GM18505 (cell line): ENCODE measurements around the gene ARHGEF7.

Experiments
- ATAC-seq: cut with Tn5 transposase; IDR thresholded peaks from one replicate; pipeline ENCODE4 v1.9.1; 2021; ENCODE audit not compliant: unreplicated experiment
- POLR2A ChIP-seq: IDR thresholded peaks from 4 replicates; pipeline ENCODE4 v1.6.1; 2011; ENCODE audit warnings: borderline replicate concordance; ENCODE audit not compliant: insufficient read depth, insufficient read length; ENCODE audit errors: extremely low read depth

The ARHGEF7 gene

GRCh38 chr13:111156421-111156820 is 41.3 kb downstream of the ARHGEF7 start:
- no peak for ATAC-seq

GRCh38 chr13:111158136-111158805 is 43.2 kb downstream of the ARHGEF7 start:
- no peak for TF ChIP-seq POLR2A
- ATAC-seq, result no peak

More at GRCh38 chr13:111156421-111156820, 41.3 kb downstream of the ARHGEF7 start:
- no peak for TF ChIP-seq POLR2A

DNA sequence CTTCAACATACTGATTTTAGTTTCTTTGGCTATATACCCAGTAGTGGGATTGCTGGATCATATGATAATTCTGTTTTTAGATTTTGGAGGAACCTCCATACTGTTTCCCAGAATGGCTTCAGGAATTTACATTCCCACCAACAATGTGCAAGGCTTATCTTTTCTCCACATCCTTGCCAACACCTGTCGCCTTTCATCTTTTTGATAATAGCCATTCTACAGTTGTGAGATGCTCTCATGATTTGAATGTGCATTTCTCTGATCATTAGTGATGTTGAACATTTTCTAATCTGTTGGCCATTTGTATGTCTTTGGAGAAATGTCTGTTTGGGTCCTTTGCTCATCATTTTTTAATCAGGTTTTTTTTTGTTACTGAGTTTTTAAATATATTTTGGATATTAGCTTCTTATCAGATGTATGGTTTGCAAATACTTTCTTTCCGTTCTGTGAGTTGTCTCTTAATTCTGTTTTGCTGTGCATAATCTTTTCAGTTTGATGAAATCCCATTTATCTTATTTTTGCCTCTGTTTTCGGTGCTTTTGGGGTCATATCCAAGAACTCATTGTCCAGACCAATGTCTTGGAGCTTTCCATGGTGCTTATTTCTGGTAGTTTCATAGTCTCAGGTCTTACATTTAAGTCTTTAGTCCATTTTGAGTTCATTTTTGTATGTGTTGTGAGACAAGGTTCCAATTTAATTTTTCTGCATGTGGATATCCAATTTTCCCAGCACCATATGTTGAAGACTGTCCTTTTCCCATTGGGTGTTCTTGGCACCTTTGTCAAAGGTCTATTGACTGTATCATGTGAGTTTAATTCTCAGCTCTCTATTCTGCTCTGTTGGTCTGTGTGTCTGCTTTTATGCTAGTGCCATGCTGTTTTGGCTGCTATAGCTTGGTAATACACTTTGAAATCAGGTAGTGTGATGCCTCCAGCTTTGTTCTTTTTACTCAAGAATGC is 44.5 kb downstream of the ARHGEF7 start:
- no peak for ATAC-seq
- no peak for TF ChIP-seq POLR2A

GRCh38 chr13:111160648-111161047 is 45.5 kb downstream of the ARHGEF7 start:
- ATAC-seq, result no peak
- no peak for TF ChIP-seq POLR2A

GRCh38 chr13:111161601-111162600 is 46.8 kb downstream of the ARHGEF7 start:
- ATAC-seq, result peak; percentile 35
- TF ChIP-seq POLR2A, result no peak

- ATAC-seq, result peak; percentile 43
- peak; percentile 25 for TF ChIP-seq POLR2A
These were observed 50.3 kb downstream of the ARHGEF7 start for GRCh38 chr13:111165241-111166010.

DNA sequence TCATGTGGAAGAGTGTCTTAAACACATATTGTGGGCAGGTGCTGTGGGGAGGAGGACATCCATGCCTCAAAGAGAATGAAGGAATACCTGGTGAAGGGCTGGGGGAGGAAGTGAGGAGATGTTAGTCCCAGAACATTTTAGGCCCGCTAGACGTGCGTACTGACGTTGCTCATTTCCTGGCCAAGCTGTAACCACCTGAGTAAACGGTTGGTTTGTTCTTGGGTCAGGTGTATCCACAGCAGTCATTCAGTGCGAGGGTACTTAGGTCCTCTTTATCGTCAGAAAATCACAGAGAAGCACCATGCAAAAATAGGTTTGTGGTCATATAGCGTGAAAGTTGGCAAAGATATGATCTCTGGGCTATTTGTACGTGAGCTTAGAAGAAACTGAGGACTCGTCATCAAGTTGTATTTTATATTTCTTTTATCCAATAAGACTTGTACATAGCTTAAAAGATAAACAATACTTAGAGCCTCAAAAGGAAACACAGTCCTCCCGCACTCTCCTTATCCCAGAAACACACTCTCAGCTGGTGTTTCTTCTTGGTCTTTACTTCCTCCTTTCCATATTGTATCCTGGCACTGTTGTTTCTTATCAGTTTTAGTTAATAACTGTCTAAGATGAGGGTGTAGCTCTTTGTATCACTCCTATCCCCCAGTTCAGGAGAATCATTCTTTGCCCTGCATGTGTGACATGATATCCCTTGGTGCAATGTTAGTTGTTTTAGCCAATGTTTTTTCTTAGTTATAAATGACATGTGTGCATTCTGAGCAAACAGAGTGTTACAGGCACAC is 52.0 kb downstream of the ARHGEF7 start:
- TF ChIP-seq POLR2A, result no peak
- peak; percentile 43 for ATAC-seq

DNA sequence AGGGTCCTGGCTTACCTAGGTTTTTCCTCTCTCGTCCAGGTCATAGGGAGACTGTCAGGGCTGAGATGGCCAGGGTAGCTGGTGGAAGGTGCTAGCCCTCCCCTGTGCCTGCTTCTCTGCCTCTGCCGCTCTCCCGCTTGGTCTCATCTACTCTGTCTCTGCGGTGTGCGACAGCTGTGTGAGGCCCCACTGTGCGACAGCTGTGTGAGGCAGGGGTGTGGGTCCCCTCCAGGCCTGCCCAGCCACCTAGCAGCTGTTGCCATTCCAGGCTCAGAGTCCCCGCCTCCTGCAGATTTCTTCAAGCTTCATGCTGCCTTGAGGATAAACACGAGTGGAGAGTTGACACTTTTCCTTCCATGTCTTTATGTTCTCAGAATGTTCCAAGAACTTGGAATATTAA is 53.0 kb downstream of the ARHGEF7 start:
- no peak for ATAC-seq

DNA sequence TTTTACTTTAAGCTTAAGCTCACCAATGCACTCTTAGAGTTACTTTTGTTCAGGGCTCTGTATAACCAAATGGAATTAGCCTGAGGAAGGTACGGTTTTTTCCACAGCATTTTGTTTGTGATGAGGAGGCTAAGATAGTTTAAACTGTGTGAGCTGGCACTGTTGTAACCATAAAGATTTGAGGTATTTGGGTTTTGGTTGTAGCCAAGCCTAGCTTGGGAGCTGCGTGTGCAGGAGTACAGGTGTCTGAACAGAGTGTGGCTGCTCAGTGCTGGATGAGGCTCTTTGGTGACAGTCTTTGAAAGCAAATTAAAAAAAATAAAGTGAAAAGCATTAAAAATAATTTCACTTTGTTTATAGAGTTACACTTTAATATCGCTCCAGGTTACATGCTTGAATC is 56.0 kb downstream of the ARHGEF7 start:
- no peak for TF ChIP-seq POLR2A
- no peak for ATAC-seq

More for the DNA sequence above, 53.0 kb downstream of the ARHGEF7 start:
- no peak for TF ChIP-seq POLR2A

GRCh38 chr13:111171629-111172028 is 56.5 kb downstream of the ARHGEF7 start:
- ATAC-seq, result no peak
- no peak for TF ChIP-seq POLR2A

- TF ChIP-seq POLR2A, result no peak
- ATAC-seq, result no peak
These were observed 59.4 kb downstream of the ARHGEF7 start for GRCh38 chr13:111174377-111175114.

DNA sequence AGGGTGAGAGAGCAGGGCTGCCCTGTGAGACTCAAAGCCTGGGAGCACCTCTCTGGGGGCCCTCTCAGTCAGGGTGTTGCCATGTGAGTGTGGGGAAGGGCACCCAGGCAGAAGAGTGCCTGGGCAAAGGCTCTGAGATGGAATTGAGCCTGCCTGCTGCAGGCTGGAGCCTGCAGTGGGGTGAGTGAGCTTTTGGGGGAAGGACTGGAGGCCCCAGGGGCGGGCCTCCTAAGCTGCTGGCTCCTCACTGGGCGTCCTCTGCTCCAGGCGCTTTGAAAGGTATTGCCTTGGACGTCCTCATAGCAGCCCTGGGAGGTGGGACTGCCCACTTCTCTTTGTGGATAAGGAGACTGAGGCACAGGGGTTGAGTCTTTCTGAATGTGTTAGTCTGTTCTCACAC is 60.3 kb downstream of the ARHGEF7 start:
- ATAC-seq, result no peak
- no peak for TF ChIP-seq POLR2A
